Endothelial cell (in vitro differentiated cells): ENCODE data around the gene WDFY4. TPM values are rescaled to one million over a fixed set of nuclear protein-coding genes. Genes with fewer than 3 reads are reported as not detected.

Experiments
- DNase-seq: peaks from one replicate; pipeline ENCODE4 v3.0.0; 2021; ENCODE audit warnings: low spot score
- H3K27ac Mint-ChIP-seq: one replicate; pipeline ENCODE4 v1.8.0; 2021; ENCODE audit warnings: mixed read lengths, inconsistent platforms; ENCODE audit not compliant: unreplicated experiment
- H3K27me3 Mint-ChIP-seq: one replicate; pipeline ENCODE4 v1.8.0; 2021; ENCODE audit warnings: mild to moderate bottlenecking, moderate library complexity, mixed read lengths, inconsistent platforms; ENCODE audit not compliant: unreplicated experiment
- H3K36me3 Mint-ChIP-seq: one replicate; pipeline ENCODE4 v1.8.0; 2021; ENCODE audit warnings: mild to moderate bottlenecking, low read depth, mixed read lengths, inconsistent platforms; ENCODE audit not compliant: unreplicated experiment
- H3K4me1 Mint-ChIP-seq: one replicate; pipeline ENCODE4 v1.8.0; 2021; ENCODE audit warnings: mild to moderate bottlenecking, mixed read lengths, inconsistent platforms; ENCODE audit not compliant: unreplicated experiment
- H3K4me3 Mint-ChIP-seq: one replicate; pipeline ENCODE4 v1.8.0; 2021; ENCODE audit warnings: mild to moderate bottlenecking, mixed read lengths, inconsistent platforms; ENCODE audit not compliant: unreplicated experiment
- H3K9me3 Mint-ChIP-seq: one replicate; pipeline ENCODE4 v1.8.0; 2021; ENCODE audit warnings: mixed read lengths, inconsistent platforms; ENCODE audit not compliant: unreplicated experiment
- CTCF ChIP-seq: fragments of 200-600 bp; sonication (generic); IDR thresholded peaks from one replicate; pipeline ENCODE4 v1.5.0; 2021; ENCODE audit warnings: antibody characterized with exemption; ENCODE audit not compliant: unreplicated experiment
- total RNA-seq: library from RNA; stranded (reverse); fragmentation: NEBNext Ultra II Directional; extraction: Animal tissue kit (Norgen Biotek cat#: 25700); gene quantifications from one replicate; pipeline ENCODE4 v1.2.1, GENCODE V29; 2021; ENCODE audit not compliant: unreplicated experiment

The WDFY4 gene
- total RNA-seq, 1 donor from 2014 or later: 0.54 TPM

DNA sequence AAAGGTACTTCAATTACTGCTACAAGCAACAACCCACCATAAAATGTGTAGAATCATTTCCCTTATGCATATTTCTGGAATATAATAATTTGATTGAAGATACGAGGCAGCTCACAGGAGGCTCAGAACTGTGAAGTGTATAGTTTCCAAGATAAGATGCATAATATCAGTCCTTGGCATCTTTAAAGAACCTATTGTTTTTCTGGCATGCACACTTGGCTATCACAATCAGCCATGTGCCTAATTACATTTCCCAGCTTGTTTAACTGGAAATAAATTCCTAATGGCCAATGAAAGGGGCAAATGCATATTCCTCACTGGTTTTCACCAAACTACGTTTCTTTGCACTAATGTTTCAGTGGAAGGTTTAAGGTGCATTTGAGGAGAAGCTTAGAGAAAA is 338.4 kb downstream of the WDFY4 start:
- Mint-ChIP-seq H3K36me3 (no peaks in the 10 kb centered on the region), H3K27me3 (no peaks in the 10 kb centered on the region), H3K4me3 (no peak overlapping the region), H3K27ac (no peak overlapping the region), H3K4me1 (no peaks in the 10 kb centered on the region), H3K9me3 (no peaks in the 10 kb centered on the region)
- DNase-seq: no peak
- no peak for TF ChIP-seq CTCF

- no peaks in the 10 kb centered on the region for H3K9me3 Mint-ChIP-seq
- no peak overlapping the region for H3K27ac Mint-ChIP-seq
- no peaks in the 10 kb centered on the region for H3K4me1 Mint-ChIP-seq
- no peaks in the 10 kb centered on the region for H3K36me3 Mint-ChIP-seq
- H3K4me3 Mint-ChIP-seq: no peak overlapping the region
- no peak for TF ChIP-seq CTCF
- no peaks in the 10 kb centered on the region for H3K27me3 Mint-ChIP-seq
- no peak for DNase-seq
These were observed 339.1 kb downstream of the WDFY4 start for GRCh38 chr10:49023752-49024151.

DNA sequence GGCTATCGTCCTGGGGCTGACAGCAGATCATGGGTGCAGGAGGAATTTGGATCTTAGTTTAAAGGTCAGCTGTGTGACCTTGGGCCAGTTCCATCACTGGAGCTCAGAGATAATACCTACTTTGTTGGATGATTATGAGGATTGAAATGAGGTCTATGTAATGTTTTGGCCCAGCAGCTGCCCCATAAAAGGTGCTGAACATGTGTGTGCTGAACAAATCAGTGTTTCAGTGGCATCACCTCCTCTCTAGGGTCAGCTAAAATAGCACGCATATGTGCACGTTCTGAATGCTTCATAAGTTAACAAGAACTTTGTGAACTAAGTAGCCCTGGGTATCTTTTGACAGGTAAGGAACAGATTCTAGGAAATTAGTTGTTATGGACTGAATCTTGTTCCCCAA is 339.8 kb downstream of the WDFY4 start:
- no peaks in the 10 kb centered on the region for H3K27me3 Mint-ChIP-seq
- TF ChIP-seq CTCF: no peak
- H3K9me3 Mint-ChIP-seq: no peaks in the 10 kb centered on the region
- no peak overlapping the region for H3K4me3 Mint-ChIP-seq
- no peak for DNase-seq
- H3K27ac Mint-ChIP-seq: no peak overlapping the region
- H3K36me3 Mint-ChIP-seq: no peaks in the 10 kb centered on the region
- no peaks in the 10 kb centered on the region for H3K4me1 Mint-ChIP-seq

DNA sequence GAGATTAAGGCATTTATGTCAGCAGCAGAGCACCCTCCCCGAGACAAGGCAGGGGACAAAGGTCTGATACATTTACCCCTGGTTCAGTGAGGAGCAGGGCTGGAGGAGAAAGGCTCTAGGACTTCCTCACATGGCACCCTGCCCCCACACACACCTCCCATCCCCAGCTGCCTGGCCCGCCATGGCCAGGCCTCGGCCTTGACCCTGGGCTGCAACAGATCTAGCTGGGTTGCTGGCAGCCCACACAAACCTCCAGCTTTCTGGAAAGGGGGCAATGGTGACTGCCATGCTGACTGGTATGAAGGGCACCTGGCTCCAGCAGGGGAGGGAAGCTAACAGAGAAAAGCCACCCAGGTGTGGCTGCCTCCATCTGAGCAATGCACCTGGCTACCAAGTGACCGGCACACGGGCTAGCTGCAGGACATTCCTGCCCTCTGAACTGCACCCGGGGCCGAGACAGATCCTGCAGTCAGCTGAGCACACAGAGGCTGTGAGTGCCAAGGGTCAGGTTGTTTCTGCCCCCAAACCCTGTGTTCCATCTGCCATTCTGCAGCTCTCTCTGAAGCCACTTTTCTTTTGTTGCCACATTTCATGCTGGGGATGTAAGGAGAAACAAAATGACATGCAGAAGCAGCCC is 340.8 kb downstream of the WDFY4 start:
- H3K4me1 Mint-ChIP-seq: no peaks in the 10 kb centered on the region
- H3K9me3 Mint-ChIP-seq: no peaks in the 10 kb centered on the region
- H3K27me3 Mint-ChIP-seq: no peaks in the 10 kb centered on the region
- no peak for DNase-seq
- no peak for TF ChIP-seq CTCF
- H3K4me3 Mint-ChIP-seq: no peak overlapping the region
- H3K27ac Mint-ChIP-seq: no peak overlapping the region
- H3K36me3 Mint-ChIP-seq: no peaks in the 10 kb centered on the region

DNA sequence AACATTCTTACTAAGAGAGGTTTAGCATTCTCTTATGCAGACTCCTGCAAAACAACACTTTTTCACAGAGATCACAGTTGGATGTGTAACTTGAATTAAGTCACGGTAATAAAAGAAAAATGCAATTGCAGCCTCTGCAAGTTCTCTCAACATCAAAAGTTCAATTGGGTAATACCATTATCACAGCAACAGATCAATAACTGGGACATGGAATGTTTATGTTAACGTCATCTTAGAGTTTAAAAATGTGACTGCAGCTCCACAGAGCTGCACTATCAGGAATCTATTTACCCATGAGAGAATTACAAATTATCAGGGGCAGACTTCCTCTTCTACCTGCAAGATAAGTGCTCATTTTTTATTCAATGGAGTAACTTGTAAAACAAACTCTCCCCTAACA is 344.0 kb downstream of the WDFY4 start:
- Mint-ChIP-seq H3K27me3 (no peaks in the 10 kb centered on the region), H3K9me3 (no peaks in the 10 kb centered on the region), H3K4me1 (no peaks in the 10 kb centered on the region), H3K4me3 (no peak overlapping the region), H3K36me3 (no peaks in the 10 kb centered on the region), H3K27ac (no peak overlapping the region)
- no peak for DNase-seq
- TF ChIP-seq CTCF: no peak
